Measurements from ENCODE around the gene PANX3. TPM values are rescaled to one million over a fixed set of nuclear protein-coding genes. Genes with fewer than 3 reads are reported as not detected.

Gene PANX3
- total RNA-seq, 4 donors from 2014 or later = not detected

DNA sequence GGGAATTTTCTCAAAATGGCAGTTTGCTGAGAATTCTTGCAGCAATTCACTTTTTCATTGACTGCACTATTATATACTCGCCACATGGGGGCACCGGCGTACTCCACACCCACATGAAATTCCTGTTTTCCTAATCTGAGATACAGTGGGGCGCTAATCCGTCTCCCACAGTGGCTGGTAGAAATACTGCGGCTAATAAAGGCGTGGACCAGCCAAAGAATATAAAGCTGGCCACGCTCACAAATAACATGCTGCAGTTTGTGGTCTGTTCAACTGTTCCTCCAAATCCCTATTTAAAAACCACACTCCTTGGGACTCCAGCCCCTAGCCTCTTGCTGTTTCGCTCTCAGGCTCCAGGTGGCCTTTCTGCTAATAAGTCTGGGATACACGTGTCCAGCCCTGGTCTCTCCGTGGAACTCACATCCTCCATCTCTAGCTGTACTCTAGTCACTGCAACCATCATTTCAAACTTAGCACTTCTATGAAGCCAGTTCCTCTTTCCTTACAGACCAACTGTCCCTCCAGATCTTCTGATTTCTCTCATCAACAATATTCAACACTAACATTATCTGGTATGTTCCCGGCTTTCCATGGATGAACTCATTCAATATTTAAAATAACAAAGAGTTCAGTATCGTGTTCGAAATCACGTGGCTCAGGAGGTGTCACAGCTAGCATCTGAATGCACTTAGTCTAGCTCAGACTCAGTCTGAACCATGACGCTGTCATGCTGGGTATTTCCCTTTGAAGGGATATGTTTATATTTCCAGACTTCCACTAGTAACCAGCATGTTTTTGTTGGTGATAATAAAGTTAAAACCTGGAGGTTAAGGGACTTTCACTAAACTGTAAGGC, 33.4 kb downstream of the PANX3 start:
- TF ChIP-seq, protein P1, sequence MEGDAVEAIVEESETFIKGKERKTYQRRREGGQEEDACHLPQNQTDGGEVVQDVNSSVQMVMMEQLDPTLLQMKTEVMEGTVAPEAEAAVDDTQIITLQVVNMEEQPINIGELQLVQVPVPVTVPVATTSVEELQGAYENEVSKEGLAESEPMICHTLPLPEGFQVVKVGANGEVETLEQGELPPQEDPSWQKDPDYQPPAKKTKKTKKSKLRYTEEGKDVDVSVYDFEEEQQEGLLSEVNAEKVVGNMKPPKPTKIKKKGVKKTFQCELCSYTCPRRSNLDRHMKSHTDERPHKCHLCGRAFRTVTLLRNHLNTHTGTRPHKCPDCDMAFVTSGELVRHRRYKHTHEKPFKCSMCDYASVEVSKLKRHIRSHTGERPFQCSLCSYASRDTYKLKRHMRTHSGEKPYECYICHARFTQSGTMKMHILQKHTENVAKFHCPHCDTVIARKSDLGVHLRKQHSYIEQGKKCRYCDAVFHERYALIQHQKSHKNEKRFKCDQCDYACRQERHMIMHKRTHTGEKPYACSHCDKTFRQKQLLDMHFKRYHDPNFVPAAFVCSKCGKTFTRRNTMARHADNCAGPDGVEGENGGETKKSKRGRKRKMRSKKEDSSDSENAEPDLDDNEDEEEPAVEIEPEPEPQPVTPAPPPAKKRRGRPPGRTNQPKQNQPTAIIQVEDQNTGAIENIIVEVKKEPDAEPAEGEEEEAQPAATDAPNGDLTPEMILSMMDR (IDR thresholded peaks at IDR 0.05; ENCODE audit: low read depth) = no peak

DNA sequence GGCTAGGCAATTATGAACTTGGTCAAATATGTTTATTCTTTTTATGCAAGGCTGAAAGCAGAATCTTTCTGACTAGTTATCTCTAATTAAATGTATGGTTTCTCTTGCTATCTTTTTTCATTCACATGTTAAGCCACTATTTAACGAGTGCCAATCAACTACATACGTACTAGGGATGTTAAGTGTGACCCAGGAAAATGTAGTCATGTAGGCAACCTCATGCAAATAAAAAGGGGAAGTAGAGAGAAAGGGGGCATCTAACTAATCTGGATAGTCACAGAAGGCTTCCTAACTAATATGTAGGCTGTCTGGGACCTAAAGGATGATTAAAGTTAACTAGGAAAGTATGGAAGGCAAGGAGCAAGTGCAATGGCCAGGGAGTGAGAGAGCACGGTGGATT, 34.9 kb downstream of the PANX3 start:
- TF ChIP-seq, protein P1 (IDR thresholded peaks at IDR 0.05; ENCODE audit: low read depth) = no peak

DNA sequence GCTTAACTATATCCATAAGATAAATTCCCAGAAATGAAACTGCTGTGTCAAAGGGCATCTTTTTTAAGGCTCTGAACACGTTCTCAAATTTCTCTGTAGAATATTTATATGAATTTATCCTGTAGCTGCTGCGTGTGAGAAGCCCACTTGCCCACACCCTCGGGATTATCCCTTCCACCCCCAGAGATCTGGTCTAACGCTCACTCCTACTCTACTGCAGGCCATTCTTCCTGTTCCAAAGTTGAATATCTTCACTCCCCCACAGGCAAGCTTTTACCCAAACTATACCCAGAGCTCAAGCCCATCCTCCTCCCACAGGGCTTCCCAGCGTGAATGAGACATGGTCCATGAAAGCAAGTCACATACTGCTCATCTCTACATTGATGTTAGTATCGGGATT, 37.4 kb downstream of the PANX3 start:
- TF ChIP-seq, protein P1 (IDR thresholded peaks at IDR 0.05; ENCODE audit: low read depth) = no peak

DNA sequence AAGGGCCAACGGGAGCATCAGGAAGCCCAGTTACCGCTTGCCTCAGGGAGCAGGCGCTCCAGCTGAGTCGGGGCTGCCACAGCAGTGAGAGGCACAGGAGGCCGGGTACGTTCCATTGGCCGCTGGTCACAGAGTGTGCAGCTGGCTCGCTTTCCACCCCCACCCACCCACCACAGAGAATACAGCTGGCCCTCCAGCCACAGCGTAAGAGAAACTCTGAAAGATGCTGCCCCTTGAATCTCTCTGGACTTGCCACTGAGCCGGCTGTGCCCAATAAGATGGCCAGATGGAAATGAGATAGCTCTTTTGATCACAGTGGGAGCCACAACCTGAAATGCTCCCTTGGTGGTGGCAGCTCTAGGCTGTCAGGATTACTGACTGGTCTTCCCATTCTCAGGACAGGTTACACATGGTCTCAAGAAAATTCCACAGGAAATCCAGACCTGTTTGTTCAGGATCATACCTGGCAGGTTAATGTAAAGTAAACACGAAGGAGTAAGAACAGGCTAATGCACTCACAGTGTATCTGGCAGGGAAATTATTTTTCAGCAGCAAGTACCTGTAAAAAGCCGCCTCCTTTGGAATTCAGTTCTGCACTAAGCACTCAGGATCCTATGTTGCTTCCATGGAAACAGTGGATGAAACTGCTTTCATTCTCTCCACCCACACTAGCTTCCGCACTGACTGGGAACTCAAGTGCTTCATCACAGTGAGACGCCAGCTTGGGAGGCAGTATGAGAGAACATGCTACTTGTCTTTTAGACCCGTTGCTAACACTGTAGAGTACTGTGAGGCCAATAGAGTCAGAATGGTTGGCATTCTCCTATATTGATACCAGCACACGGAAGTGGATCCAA, 45.8 kb downstream of the PANX3 start:
- TF ChIP-seq, protein P1 (IDR thresholded peaks at IDR 0.05; ENCODE audit: low read depth) = no peak

DNA sequence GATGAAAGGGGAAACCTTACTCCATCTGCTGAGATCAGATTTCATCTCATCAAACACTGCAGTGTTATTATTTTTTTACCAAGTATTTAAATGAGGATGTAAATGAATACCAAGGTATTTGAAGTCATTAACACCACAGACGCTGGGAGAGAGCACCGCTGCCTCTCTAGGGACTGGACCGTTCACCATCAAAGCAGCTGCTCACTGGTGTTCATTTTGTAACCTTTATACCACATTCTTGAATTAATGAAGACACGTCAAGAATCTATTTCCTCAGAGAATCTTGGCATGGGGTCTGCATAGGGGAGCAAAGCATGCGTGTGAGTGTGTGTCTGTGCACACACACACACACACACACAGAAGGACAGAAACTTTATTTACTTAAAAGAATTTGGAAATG, 46.7 kb downstream of the PANX3 start:
- TF ChIP-seq, protein P1 (IDR thresholded peaks at IDR 0.05; ENCODE audit: low read depth) = no peak

DNA sequence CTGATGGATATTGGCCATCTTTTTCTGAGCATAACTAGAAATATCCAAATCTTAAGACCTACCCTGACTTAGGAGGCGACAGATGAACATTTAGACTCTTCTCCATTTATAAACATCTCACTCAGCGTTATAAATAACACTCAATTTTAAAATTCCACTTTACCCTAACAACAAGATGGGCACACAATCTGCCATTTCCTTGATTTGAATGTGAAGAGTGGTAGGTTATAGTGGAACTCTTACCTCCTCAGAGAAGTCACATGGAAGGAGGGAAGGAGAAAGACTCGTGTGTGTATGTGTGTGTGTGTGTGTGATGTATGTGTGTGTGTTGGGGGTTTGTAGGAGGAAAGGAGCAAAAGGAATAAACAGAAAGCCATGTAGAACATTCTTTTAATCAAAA, 47.3 kb downstream of the PANX3 start:
- TF ChIP-seq, protein P1 (IDR thresholded peaks at IDR 0.05; ENCODE audit: low read depth) = no peak

DNA sequence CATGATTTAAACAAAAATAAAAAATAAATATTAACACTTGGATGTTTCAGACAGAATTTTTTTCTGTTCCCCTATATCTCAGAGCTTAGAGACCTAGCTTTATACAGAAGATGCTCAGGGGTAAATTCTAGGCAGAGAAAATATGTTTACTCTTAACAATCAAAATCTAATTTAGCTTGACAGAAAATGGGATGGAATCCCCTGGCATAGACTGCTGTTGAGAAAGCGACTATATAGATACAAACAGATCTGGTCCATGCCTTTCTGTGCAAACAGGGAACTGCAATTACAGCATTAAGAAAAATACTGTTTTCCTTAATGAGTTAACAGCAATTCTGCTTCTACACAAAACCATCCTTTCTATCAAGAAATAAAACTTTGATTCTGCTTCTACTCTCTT, 47.8 kb downstream of the PANX3 start:
- TF ChIP-seq, protein P1 (IDR thresholded peaks at IDR 0.05; ENCODE audit: low read depth) = no peak
